HepG2 (cell line): Measurements from ENCODE around the gene QDPR. TPM values are rescaled to one million over a fixed set of nuclear protein-coding genes. Genes with fewer than 3 reads are reported as not detected.
A peak's percentile ranks its signal among the peaks of the same experiment; 100 is the strongest.

Experiments used
- AFF4 ChIP-seq: sonication (generic); formaldehyde crosslinking; IDR thresholded peaks from 2 replicates; pipeline ENCODE4 v1.4.0; 2020; ENCODE audit warnings: missing genetic modification reagents
- GRHL1 ChIP-seq: sonication (generic); formaldehyde crosslinking; conservative IDR thresholded peaks from 2 replicates; pipeline ENCODE4 v1.8.0; 2022; ENCODE audit warnings: missing genetic modification reagents
- GTF3A ChIP-seq: sonication (generic); formaldehyde crosslinking; conservative IDR thresholded peaks from 2 replicates; pipeline ENCODE4 v1.4.0; 2020; ENCODE audit warnings: mild to moderate bottlenecking, missing genetic modification reagents
- MAF1 ChIP-seq: sonication (generic); formaldehyde crosslinking; IDR thresholded peaks from 2 replicates; pipeline ENCODE4 v1.5.0; 2020; ENCODE audit warnings: missing genetic modification reagents, borderline replicate concordance
- MZF1 ChIP-seq: sonication (generic); formaldehyde crosslinking; IDR thresholded peaks from 2 replicates; pipeline ENCODE4 v1.8.1; 2023; ENCODE audit warnings: mild to moderate bottlenecking, missing genetic modification reagents, borderline replicate concordance
- POLR2G ChIP-seq: fragments of 200-400 bp; formaldehyde crosslinking; IDR thresholded peaks from 2 replicates; pipeline ENCODE4 v1.6.1; 2018; ENCODE audit warnings: mild to moderate bottlenecking, low read depth, low read length, moderate library complexity
- PRMT3 ChIP-seq: sonication (generic); formaldehyde crosslinking; IDR thresholded peaks from 2 replicates; pipeline ENCODE4 v1.8.1; 2022; ENCODE audit warnings: low read depth, mild to moderate bottlenecking, moderate library complexity, missing genetic modification reagents, borderline replicate concordance
- RBAK ChIP-seq: sonication (generic); formaldehyde crosslinking; IDR thresholded peaks from 2 replicates; pipeline ENCODE4 v1.5.1; 2020; ENCODE audit warnings: mild to moderate bottlenecking, missing genetic modification reagents
- TEAD3 ChIP-seq: optimal IDR thresholded peaks from 2 replicates; pipeline ENCODE3; 2016; ENCODE audit warnings: borderline replicate concordance
- TIGD3 ChIP-seq: sonication (generic); formaldehyde crosslinking; IDR thresholded peaks from 2 replicates; pipeline ENCODE4 v1.5.1; 2020; ENCODE audit warnings: mild to moderate bottlenecking, missing genetic modification reagents, borderline replicate concordance
- ZFP36L2 ChIP-seq: sonication (generic); formaldehyde crosslinking; IDR thresholded peaks from 2 replicates; pipeline ENCODE4 v1.4.0; 2020; ENCODE audit warnings: missing genetic modification reagents
- ZNF326 ChIP-seq: sonication (generic); formaldehyde crosslinking; IDR thresholded peaks from 2 replicates; pipeline ENCODE4 v1.4.0; 2020; ENCODE audit warnings: missing genetic modification reagents, borderline replicate concordance
- ZNF432 ChIP-seq: sonication (generic); formaldehyde crosslinking; IDR thresholded peaks from 2 replicates; pipeline ENCODE4 v1.5.0; 2020; ENCODE audit warnings: missing genetic modification reagents, mild to moderate bottlenecking, borderline replicate concordance
- ZNF580 ChIP-seq: IDR thresholded peaks from 2 replicates; pipeline ENCODE4 v1.6.1; 2016; ENCODE audit warnings: low read depth, borderline replicate concordance
- ZNF615 ChIP-seq: sonication (generic); formaldehyde crosslinking; IDR thresholded peaks from 2 replicates; pipeline ENCODE4 v1.5.0; 2020; ENCODE audit warnings: mild to moderate bottlenecking, missing genetic modification reagents, borderline replicate concordance
- ZNF687 ChIP-seq: sonication (generic); formaldehyde crosslinking; IDR thresholded peaks from 2 replicates; pipeline ENCODE4 v1.5.1; 2020; ENCODE audit warnings: mild to moderate bottlenecking, missing genetic modification reagents, moderate library complexity
- ZNF816 ChIP-seq: sonication (generic); formaldehyde crosslinking; IDR thresholded peaks from 2 replicates; pipeline ENCODE4 v1.8.0; 2022; ENCODE audit warnings: missing genetic modification reagents, mild to moderate bottlenecking, borderline replicate concordance
- ZSCAN29 ChIP-seq: sonication (generic); formaldehyde crosslinking; conservative IDR thresholded peaks from 2 replicates; pipeline ENCODE4 v1.4.0; 2020; ENCODE audit warnings: mild to moderate bottlenecking, missing genetic modification reagents
- polyA plus RNA-seq, 8 experiments: library from polyadenylated mRNA; depleted of rRNA in 3 of 8; stranded (reverse) in 7 of 8; unstranded in 1 of 8; fragments of >200 nt; fragmentation: Illumina TruSeq in 4 of 8; extraction: Trizol in 4 of 8; gene quantifications; 2 replicates each; pipeline versions ENCODE4 v1.2.1 to v1.2.3, GENCODE V29; 2011 to 2016; ENCODE audit warnings: low read depth in 4 of 8, missing spikeins in 1 of 8, mixed read lengths in 1 of 8; ENCODE audit not compliant: insufficient read depth in 1 of 8
- total RNA-seq, 5 experiments: library from RNA; depleted of rRNA; stranded (reverse); fragments of >200 nt; fragmentation: Illumina TruSeq; extraction: Trizol; gene quantifications; 2 replicates each; pipeline ENCODE4 v1.2.3, GENCODE V29; 2016; ENCODE audit warnings: low read depth in 1 of 5

Gene QDPR
- total and polyA plus RNA-seq, 2 of the 13 experiments (the other 11 are each of a cell fraction or from before 2014, with no cell fraction given): 9.9 to 95.5 TPM

GRCh38 chr4:17511509-17511949, 361 bp downstream of the QDPR start (continued):
- TF ChIP-seq RBAK: no peak
- TF ChIP-seq TIGD3 (CRISPR knock-in tag): no peak; the same call in 1 of the 2 replicates
- TF ChIP-seq MAF1 (CRISPR knock-in tag): no peak
- TF ChIP-seq ZNF687 (CRISPR knock-in tag): peak; percentile 88
- no peak for TF ChIP-seq ZNF432 (CRISPR knock-in tag)
- TF ChIP-seq ZNF326 (CRISPR knock-in tag): no peak
- no peak for TF ChIP-seq ZNF615 (CRISPR knock-in tag)
- TF ChIP-seq AFF4 (CRISPR knock-in tag): no peak
- peak; percentile 85; the same call in 1 of the 2 replicates for TF ChIP-seq ZSCAN29 (CRISPR knock-in tag)
- TF ChIP-seq ZNF816 (CRISPR knock-in tag): no peak
- no peak for TF ChIP-seq ZNF580 (CRISPR knock-in tag)
- peak; percentile 7; the same call in 1 of the 2 replicates for TF ChIP-seq POLR2G
- no peak for TF ChIP-seq MZF1 (CRISPR knock-in tag)
- no peak for TF ChIP-seq PRMT3 (CRISPR knock-in tag)
- no peak for TF ChIP-seq ZFP36L2 (CRISPR knock-in tag)
- no peak for TF ChIP-seq GRHL1
- TF ChIP-seq TEAD3 (CRISPR knock-in tag): no peak
- TF ChIP-seq GTF3A (CRISPR knock-in tag): no peak
